GM23248 (cell line): ENCODE results near the gene EEF2K. TPM values are rescaled to one million over a fixed set of nuclear protein-coding genes. Genes with fewer than 3 reads are reported as not detected.

Experiments
- DNase-seq: peaks from one replicate; pipeline ENCODE4 v3.0.0-alpha.2; 2015
- H2AFZ ChIP-seq: fragments of 200-600 bp; sonication (generic); 2 replicates; pipeline ENCODE4 v1.6.1; 2016; ENCODE audit warnings: antibody characterized with exemption
- H3F3A ChIP-seq: fragments of 200-600 bp; sonication (generic); 2 replicates; pipeline ENCODE4 v1.6.1; 2016; ENCODE audit warnings: mild to moderate bottlenecking, antibody characterized with exemption, mixed run types; ENCODE audit not compliant: insufficient read depth
- H3K27ac ChIP-seq: fragments of 200-600 bp; sonication (generic); 2 replicates; pipeline ENCODE4 v1.5.1; 2016; ENCODE audit warnings: mild to moderate bottlenecking
- H3K27me3 ChIP-seq: fragments of 200-600 bp; sonication (generic); replicated peaks from 2 replicates; pipeline ENCODE4 v1.6.1; 2016; ENCODE audit warnings: mild to moderate bottlenecking; ENCODE audit not compliant: insufficient read depth
- H3K36me3 ChIP-seq: fragments of 200-600 bp; sonication (generic); 2 replicates; pipeline ENCODE4 v1.6.1; 2016; ENCODE audit warnings: low read depth, mild to moderate bottlenecking
- H3K4me1 ChIP-seq: fragments of 200-600 bp; sonication (generic); 2 replicates; pipeline ENCODE4 v1.6.1; 2016; ENCODE audit warnings: mild to moderate bottlenecking; ENCODE audit not compliant: insufficient read depth
- H3K4me2 ChIP-seq: fragments of 200-600 bp; sonication (generic); one replicate; pipeline ENCODE4 v1.6.1; 2016; ENCODE audit warnings: mild to moderate bottlenecking; ENCODE audit not compliant: unreplicated experiment
- H3K4me3 ChIP-seq: fragments of 200-600 bp; sonication (generic); 2 replicates; pipeline ENCODE4 v1.5.1; 2016; ENCODE audit warnings: mild to moderate bottlenecking
- H3K79me2 ChIP-seq: fragments of 200-600 bp; sonication (generic); 2 replicates; pipeline ENCODE4 v1.6.1; 2016; ENCODE audit warnings: mild to moderate bottlenecking; ENCODE audit not compliant: insufficient read depth
- H3K9ac ChIP-seq: fragments of 200-600 bp; sonication (generic); 2 replicates; pipeline ENCODE4 v1.6.1; 2016; ENCODE audit warnings: mild to moderate bottlenecking
- H3K9me2 ChIP-seq: fragments of 200-600 bp; sonication (generic); 2 replicates; pipeline ENCODE4 v1.6.1; 2016; ENCODE audit warnings: mixed run types, mild to moderate bottlenecking, moderate library complexity; ENCODE audit not compliant: insufficient read depth
- H3K9me3 ChIP-seq: fragments of 200-600 bp; sonication (generic); one replicate; pipeline ENCODE4 v1.6.1; 2017; ENCODE audit warnings: low read depth
- H4K20me1 ChIP-seq: fragments of 200-600 bp; sonication (generic); 2 replicates; pipeline ENCODE4 v1.6.0; 2016; ENCODE audit not compliant: insufficient read depth
- EZH2 ChIP-seq: fragments of 200-600 bp; sonication (generic); IDR thresholded peaks from 2 replicates; pipeline ENCODE4 v1.6.1; 2018; ENCODE audit warnings: antibody characterized with exemption, mild to moderate bottlenecking; ENCODE audit not compliant: insufficient read depth, poor library complexity, severe bottlenecking
- EZH2phosphoT487 ChIP-seq: fragments of 200-600 bp; sonication (generic); IDR thresholded peaks from 2 replicates; pipeline ENCODE4 v1.6.1; 2018; ENCODE audit warnings: antibody characterized with exemption, moderate library complexity, mild to moderate bottlenecking, low read depth; ENCODE audit not compliant: insufficient read depth
- WGBS, 2 experiments: methylation state at CpG; one replicate each; pipeline ENCODE4 v1.1.6; 2015 to 2017; ENCODE audit warnings: low lambda C conversion rate in 2 of 2, low coverage in 1 of 2; ENCODE audit errors: missing lambda C conversion rate in 2 of 2; 5-methylcytosine and 5-hydroxymethylcytosine counted together
- in situ Hi-C: fragments of 300-500 bp; cut with MboI; formaldehyde crosslinking; loops from 2 replicates; pipeline ENCODE4 v1.15.0; 2020
- polyA plus RNA-seq: library from polyadenylated mRNA; unstranded; fragments of >200 nt; fragmentation: Nextera tagmentation; extraction: Ambion mirVana; gene quantifications from 2 replicates; pipeline ENCODE4 v1.2.1, GENCODE V29; 2016
- total RNA-seq: library from RNA; depleted of rRNA; stranded (reverse); fragments of >200 nt; shearing (Covaris generic); gene quantifications from 2 replicates; pipeline ENCODE4 v1.2.3, GENCODE V29; 2014

Gene EEF2K
- total and polyA plus RNA-seq, 2 experiments from 2014 or later = 8.7 to 16.6 TPM

GRCh38 chr16:22314661-22315626 lies 108.9 kb downstream of the EEF2K start:
- no peak overlapping the region for H3K9ac ChIP-seq
- H3K27ac ChIP-seq = no peak overlapping the region
- TF ChIP-seq EZH2phosphoT487 = no peak
- no peak overlapping the region for H2AFZ ChIP-seq
- H3K4me3 ChIP-seq = no peak overlapping the region
- no peaks in the 10 kb centered on the region for H3K27me3 ChIP-seq
- no peaks in the 10 kb centered on the region for H3K9me2 ChIP-seq
- no peak for DNase-seq
- no peaks in the 10 kb centered on the region for H3K9me3 ChIP-seq
- peaks cover 3% of the 10 kb centered on the region; the same call in 1 of the 2 replicates for H3K36me3 ChIP-seq
- no peaks in the 10 kb centered on the region for H3K4me1 ChIP-seq
- H4K20me1 ChIP-seq = no peaks in the 10 kb centered on the region
- 0 out of 2 replicates have a peak, but pooled peaks cover 6% of the 10 kb centered on the region for H3F3A ChIP-seq
- H3K79me2 ChIP-seq = no peaks in the 10 kb centered on the region
- no peak overlapping the region for H3K4me2 ChIP-seq
- in situ Hi-C loops = loop anchor here (25.0 kb wide), 1 partner anchor 1128 kb away; no protein-coding TSS in a partner anchor
- 94 to 95% methylated on average over 37 of the region's 37 CpGs for WGBS, 2 experiments

GRCh38 chr16:22315979-22316378 lies 109.9 kb downstream of the EEF2K start:
- Histone ChIP-seq H3K27me3 (no peaks in the 10 kb centered on the region), H3K9me3 (no peaks in the 10 kb centered on the region), H3F3A (peaks cover 6% of the 10 kb centered on the region; the same call in 1 of the 2 replicates), H3K36me3 (peaks cover 3% of the 10 kb centered on the region; the same call in 1 of the 2 replicates), H2AFZ (no peak overlapping the region), H3K27ac (no peak overlapping the region), H3K9ac (no peak overlapping the region), H3K79me2 (no peaks in the 10 kb centered on the region), H3K4me3 (no peak overlapping the region), H3K4me1 (no peaks in the 10 kb centered on the region), H3K4me2 (no peak overlapping the region), H3K9me2 (no peaks in the 10 kb centered on the region), H4K20me1 (no peaks in the 10 kb centered on the region)
- WGBS, 2 experiments = 88 to 93% methylated on average over 1 of the region's 1 CpG
- TF ChIP-seq EZH2 (no peak), EZH2phosphoT487 (no peak)
- no peak for DNase-seq
- in situ Hi-C loops = loop anchor here (25.0 kb wide), 1 partner anchor 1129 kb away; no protein-coding TSS in a partner anchor

- H3K9me3 ChIP-seq = no peaks in the 10 kb centered on the region
- no peaks in the 10 kb centered on the region for H3K79me2 ChIP-seq
- peaks cover 3% of the 10 kb centered on the region; the same call in 1 of the 2 replicates for H3K36me3 ChIP-seq
- no peak overlapping the region for H2AFZ ChIP-seq
- H3K9me2 ChIP-seq = no peaks in the 10 kb centered on the region
- H3K9ac ChIP-seq = no peak overlapping the region
- no peak overlapping the region for H3K27ac ChIP-seq
- H3K4me2 ChIP-seq = no peak overlapping the region
- H3K4me3 ChIP-seq = no peak overlapping the region
- in situ Hi-C loops = loop anchor here (25.0 kb wide), 1 partner anchor 1129 kb away; no protein-coding TSS in a partner anchor
- no peaks in the 10 kb centered on the region for H4K20me1 ChIP-seq
- no peak for TF ChIP-seq EZH2phosphoT487
- TF ChIP-seq EZH2 = no peak
- H3K4me1 ChIP-seq = no peaks in the 10 kb centered on the region
- 77 to 83% methylated on average over 8 to 9 of the region's 9 CpGs for WGBS, 2 experiments
- DNase-seq = no peak
- H3K27me3 ChIP-seq = no peaks in the 10 kb centered on the region
- peaks cover 6% of the 10 kb centered on the region; the same call in 1 of the 2 replicates for H3F3A ChIP-seq
These were observed 110.3 kb downstream of the EEF2K start for GRCh38 chr16:22316411-22316811.

- no peak overlapping the region for H3K27ac ChIP-seq
- no peaks in the 10 kb centered on the region for H3K4me1 ChIP-seq
- H2AFZ ChIP-seq = no peak overlapping the region
- TF ChIP-seq EZH2phosphoT487 = no peak
- TF ChIP-seq EZH2 = no peak
- H4K20me1 ChIP-seq = no peaks in the 10 kb centered on the region
- peaks cover 3% of the 10 kb centered on the region; the same call in 1 of the 2 replicates for H3K36me3 ChIP-seq
- no peak overlapping the region for H3K4me2 ChIP-seq
- H3F3A ChIP-seq = peaks cover 6% of the 10 kb centered on the region; the same call in 1 of the 2 replicates
- WGBS, 2 experiments = 90% methylated on average over 17 of the region's 17 CpGs
- no peaks in the 10 kb centered on the region for H3K9me3 ChIP-seq
- H3K79me2 ChIP-seq = no peaks in the 10 kb centered on the region
- H3K9ac ChIP-seq = no peak overlapping the region
- no peaks in the 10 kb centered on the region for H3K27me3 ChIP-seq
- in situ Hi-C loops = loop anchor here (25.0 kb wide), 1 partner anchor 1130 kb away; no protein-coding TSS in a partner anchor
- H3K4me3 ChIP-seq = no peak overlapping the region
- H3K9me2 ChIP-seq = no peaks in the 10 kb centered on the region
- no peak for DNase-seq
These were observed 111.0 kb downstream of the EEF2K start for GRCh38 chr16:22317001-22317530.
